Stimulated activated CD4-positive, alpha-beta T cell treated with anti-CD3 and anti-CD28 coated beads, TNF-alpha, amount 100 ng/mL, for 4 hours (primary cell): ENCODE data around the gene CSNK1E.

Experiments used
- DNase-seq, 3 experiments: peaks; one replicate each; pipeline ENCODE4 v3.0.0-alpha.2; 2020; ENCODE audit warnings: low read depth in 3 of 3

CSNK1E gene

GRCh38 chr22:38250643-38251340 lies 66.4 kb downstream of the CSNK1E start:
- DNase-seq, result no peak

- no peak for DNase-seq
These were observed 67.2 kb downstream of the CSNK1E start for GRCh38 chr22:38249803-38250642.

GRCh38 chr22:38249301-38249700 lies 67.9 kb downstream of the CSNK1E start:
- no peak for DNase-seq

- DNase-seq, result no peak
These were observed 69.0 kb downstream of the CSNK1E start for GRCh38 chr22:38248280-38248679.

- no peak for DNase-seq
These were observed 69.5 kb downstream of the CSNK1E start for GRCh38 chr22:38247713-38248112.

- no peak for DNase-seq
These were observed 70.5 kb downstream of the CSNK1E start for GRCh38 chr22:38246692-38247091.

- no peak for DNase-seq
These were observed 71.1 kb downstream of the CSNK1E start for GRCh38 chr22:38246046-38246658.

GRCh38 chr22:38244106-38244505 lies 73.1 kb downstream of the CSNK1E start:
- no peak for DNase-seq

- DNase-seq, result no peak
These were observed 74.0 kb downstream of the CSNK1E start for GRCh38 chr22:38243007-38243765.

- no peak for DNase-seq
These were observed 76.4 kb downstream of the CSNK1E start for GRCh38 chr22:38240734-38241252.
